ENCODE data around the gene RAD52.

RAD52 gene

DNA sequence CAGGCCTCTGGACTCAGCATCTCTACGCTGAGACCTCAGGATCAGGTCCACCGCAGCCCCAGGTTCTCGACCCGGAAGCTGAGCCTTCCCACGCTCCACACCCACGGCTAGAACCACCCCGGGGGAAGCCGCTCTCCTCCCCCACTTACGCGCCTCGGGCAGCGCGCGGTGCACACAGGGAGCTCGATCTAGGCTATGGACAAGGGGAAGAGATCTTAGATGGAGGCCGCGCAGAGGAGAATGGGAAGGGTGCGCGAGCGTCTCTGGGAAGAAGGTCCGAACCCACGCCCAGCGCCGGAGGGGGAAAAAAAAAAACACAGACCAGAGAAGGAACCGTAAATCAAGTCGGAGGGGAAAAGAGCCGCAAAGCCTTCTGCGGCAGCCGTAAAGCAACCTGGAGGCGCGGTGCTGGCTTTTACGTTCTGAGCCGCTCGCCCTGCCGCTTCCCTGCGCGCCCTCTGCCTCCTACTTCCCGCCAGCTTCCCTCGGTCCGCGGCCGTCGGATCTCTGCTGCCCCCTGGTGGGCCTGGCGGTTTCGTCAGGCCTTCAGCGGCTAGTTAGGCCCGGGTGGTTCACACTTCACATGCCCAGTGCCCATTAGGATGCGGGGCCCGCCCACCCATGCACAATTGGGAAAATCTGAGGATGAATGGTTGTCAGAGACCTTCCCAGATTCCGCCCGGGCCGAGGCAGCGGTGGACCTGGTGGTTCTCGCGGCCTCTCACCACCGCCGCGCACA lies at the start of gene RAD52:
TSS of gene RAD52 (minus strand) at position 242 of the 739 bp plus-strand sequence. CDS start 16,636 bp downstream, outside the sequence.
- peak; percentile 99 for DNase-seq (ENCODE audit: low spot score)

DNA sequence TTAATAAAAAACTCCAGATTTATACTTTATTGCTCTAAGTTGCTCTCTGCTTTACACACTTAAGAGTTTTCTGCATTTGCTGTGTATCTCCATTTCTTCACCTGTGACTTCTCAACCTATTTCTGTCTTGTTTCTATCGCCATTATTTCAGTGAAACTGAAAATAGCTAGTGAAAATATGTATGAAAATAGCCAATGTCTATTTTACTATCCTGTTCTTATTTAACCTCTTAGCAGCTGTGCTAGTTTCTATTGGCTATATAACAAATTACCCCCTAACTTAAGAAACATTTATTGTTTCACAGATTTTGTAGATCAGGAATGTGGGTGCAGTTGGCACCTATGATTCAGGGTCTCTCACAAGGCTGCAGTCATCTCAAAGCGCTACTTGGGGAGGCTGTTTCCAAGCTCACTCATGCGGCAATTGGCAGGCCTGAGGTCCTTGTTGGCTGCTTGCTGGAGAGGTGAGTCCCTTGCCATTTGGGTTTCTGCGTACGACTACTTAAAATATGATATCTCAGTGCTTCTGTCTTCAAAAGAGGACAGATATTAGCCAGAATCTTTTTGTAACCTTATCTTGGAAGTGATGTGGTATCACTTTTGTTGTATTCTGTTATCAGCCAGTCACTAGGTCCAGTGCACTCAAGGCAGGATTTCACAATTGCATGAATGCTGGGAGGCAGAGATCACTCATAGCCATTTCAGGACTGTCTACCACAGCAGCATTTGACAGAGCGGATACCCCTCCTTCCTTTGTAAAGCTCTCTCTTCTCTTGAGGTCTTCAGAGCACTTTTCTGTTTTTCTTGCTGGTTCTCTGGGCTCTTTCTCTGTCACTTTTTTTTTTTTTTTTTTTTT lies 48.8 kb upstream of the RAD52 start:
- DNase-seq (ENCODE audit: low spot score), result no peak

DNA sequence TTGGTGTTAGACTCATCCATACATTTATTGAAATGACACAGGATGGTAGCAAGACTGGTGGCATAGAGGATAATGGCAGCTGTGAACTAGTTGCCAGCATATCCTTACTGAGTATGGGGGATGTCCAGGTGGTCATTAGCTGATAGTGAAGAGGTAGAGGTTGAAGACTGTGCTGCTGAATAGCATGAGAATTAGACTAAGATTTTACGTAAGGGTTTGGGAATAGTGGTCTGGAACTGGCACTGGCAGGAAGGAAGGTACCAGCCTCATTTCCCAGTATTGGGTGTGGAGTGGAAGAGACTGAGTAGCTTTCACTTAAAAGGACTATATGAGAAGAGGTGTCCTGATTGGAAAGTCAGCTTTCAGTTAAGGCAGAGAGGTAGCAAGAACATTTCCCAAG lies 48.0 kb upstream of the RAD52 start:
- no peak for DNase-seq (ENCODE audit: low spot score)

DNA sequence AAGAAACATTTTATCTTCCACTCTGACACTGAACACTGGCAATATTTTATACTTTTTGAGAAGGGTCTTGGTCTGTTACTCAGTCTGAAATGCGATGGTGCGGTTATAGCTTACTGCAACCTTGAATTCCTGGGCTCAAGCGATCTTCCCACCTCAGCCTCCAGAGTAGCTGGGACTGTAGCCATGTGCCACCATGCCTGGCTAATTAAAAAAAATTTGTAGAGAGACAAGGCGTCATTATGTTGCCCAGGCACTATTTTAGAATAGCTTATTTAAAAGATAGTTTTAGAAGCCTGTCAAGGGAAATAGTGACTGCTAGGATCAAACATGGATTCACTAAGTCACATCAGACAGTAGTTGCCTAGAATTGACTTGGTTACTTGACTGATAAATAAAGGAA lies 47.4 kb upstream of the RAD52 start:
- DNase-seq (ENCODE audit: low spot score), result no peak

DNA sequence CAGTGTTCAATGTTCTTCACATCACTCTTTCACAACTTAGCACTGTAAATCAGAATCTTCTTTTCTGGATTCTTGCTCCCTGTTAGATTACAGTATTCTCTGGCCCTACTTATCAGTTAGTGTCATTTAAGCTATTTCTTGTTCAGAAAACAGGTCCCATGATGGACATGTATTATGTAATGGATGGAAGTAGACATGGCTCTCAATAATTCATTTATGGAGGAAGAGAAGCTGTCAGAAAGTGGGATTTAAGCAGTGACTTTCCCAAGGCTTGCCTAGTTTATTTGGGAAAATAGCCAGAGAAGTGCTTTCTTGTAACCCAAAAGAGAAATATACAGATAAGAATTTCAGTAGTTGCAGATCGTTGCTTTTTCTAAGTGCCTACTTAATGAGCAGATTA lies 43.2 kb upstream of the RAD52 start:
- no peak for DNase-seq (ENCODE audit: low spot score)

DNA sequence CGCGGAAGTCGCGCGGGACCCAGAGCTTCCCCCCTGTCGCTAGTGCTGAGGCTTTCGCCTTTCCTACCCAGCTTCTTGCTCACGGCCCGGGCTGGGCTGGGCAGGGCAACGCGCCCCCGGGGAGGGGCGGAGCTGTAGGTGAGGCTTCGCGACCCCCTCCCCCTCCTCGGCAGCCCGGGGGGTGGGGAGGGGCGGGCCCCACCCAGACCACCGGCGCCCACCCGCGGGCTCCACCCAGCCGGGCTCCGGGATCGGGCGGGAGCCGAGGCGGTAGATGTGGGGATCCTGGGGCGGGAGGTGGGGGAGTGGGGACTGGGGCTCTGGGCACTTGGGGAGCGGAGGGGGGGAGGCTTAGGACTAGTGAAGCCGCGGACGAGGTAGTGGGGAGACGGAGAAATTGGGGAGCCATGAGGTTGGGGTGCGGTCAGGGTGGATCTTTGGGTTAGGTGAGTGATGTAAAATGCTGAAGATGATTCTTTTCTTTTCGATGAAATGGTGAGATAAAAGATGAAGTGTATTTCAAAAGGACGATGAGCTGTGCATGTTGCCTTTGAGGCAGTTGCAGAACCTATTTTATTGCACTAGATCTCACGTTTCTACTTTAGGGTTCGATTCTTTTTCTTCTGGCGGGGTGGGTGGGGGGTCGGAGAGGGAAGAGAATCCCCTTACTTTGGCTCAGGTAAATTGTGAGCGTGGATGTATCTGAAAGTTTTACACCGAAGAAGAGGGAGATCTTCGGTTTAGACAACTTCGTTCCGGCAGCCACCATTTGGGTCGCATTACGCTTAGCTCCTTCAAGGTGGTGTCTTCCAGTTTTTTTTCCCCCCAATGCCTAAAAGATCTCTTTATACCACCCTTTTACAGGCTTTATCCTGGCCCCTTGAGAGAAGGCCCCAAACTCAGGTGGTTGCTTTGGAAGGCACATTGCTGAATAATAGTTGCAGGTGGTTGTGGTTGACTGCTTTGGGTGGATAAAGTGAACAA lies 42.1 kb upstream of the RAD52 start:
- DNase-seq (ENCODE audit: low spot score), result peak; percentile 46

DNA sequence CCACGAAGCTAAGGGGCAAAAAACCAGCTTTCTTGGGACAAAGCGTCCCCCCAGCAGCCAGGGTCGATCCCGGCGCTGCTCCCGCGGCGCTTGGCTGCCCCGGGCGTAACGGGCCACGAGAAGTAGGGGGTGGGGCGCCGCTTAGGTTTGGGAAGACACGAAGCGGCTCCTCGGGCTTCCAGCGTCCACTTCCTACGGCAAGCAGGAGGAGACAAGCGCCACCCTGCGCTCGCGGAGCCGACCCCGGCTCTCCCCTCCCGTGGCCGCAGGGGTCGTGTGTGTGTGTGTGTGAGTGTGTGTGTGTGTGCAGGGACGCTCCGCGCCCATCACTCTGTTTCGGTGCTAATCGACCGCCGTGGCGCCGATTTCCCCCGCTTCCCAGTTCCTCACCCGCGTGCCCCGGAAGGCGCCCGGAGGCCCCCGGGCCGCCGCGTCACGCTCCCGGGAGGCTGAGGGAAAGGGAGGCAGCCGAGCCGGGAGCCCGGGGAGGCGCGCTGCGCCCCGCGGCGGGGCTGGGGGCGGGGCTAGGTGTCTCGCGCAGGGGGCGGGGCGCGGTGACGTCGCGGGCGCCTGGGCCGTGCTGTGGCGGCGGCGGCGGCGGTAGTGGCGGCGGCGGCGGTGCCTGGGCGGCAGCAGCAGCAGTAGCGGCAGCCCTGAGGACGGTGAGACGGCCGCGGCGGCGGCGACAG lies 41.3 kb upstream of the RAD52 start, which contains the start of gene ERC1:
TSS of gene ERC1 (plus strand) at position 563 of the 689 bp plus-strand sequence. CDS start 36,681 bp downstream, outside the sequence.
- DNase-seq (ENCODE audit: low spot score), result peak; percentile 87

DNA sequence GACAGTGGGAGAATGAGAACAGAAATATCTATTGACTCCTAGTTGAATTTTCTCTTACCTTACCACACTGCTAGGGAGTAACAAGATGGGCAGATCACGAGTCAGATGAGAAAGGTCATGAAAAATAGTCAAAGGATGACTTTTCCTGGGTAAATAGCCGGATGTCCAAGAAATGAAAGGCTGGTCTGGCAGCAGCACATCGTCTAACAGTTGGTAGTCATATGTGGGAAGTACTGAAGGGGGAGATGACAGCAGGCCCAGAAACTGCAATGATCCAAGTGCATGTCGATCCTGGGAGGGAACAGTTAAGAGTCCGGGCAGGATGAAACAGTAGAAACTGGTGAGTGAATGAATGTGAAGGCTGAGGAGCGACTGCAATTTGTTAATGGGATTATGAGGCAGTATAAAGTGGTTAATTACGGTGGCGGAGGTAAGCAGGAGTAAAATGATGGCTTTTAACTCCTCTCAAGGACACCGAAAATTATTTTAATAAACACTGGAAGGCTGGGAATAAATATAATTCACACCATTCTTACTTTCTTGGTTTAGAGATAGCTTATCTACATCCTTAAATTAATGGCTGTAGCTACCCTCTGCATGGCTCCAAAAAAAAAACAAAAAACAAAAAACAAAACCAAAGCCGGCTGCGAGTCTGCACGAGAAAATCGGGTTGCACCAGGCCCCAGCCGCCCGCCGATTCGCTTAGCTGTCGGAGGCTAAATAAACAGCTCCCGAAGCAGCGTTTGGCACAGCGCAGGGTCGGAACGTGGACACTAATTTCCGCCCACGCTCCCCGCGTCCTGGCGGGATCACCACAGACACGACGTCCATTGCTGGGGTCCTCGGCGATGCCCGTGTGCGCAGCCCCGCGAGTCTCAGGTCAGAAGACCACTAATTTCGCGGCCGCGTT lies 40.5 kb upstream of the RAD52 start:
- DNase-seq (ENCODE audit: low spot score), result peak; percentile 92

DNA sequence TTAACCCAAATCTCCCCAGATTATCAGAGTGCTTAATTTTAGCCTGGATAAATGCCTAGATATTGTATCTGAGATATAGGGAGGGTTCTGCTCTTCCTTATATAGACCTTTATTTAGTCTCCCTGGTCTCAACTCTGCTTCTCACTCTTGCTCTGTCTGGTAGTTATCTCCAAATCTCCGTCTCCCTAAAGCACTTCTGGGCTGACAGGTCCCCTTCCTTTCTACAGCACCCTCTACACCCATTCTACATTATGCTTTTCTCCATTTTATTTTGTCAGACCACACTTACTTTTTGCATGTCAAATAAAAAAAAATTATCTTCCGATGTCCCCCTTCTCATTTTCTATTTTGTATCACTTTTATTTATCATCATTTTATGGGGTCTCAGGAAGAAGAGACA lies 39.6 kb upstream of the RAD52 start:
- peak; percentile 29 for DNase-seq (ENCODE audit: low spot score)

DNA sequence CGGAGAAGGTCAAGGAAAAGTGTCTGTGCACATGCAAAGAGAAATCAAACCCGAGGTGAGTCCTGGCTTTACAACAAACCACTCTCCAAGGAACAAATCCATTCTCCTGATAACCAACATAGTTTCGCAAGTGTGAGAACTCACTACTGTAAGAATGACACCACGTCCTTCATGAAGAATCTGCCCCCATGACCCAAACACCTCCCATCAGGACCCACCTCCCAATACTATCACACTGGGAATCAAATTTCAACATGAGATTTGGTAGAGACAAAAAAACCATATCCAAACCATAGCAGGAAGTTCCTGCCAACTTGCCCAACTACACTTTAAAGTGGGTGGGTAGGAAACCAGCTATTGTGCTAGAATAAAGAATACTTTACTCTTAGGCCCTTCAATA lies 39.2 kb upstream of the RAD52 start:
- DNase-seq (ENCODE audit: low spot score), result no peak

DNA sequence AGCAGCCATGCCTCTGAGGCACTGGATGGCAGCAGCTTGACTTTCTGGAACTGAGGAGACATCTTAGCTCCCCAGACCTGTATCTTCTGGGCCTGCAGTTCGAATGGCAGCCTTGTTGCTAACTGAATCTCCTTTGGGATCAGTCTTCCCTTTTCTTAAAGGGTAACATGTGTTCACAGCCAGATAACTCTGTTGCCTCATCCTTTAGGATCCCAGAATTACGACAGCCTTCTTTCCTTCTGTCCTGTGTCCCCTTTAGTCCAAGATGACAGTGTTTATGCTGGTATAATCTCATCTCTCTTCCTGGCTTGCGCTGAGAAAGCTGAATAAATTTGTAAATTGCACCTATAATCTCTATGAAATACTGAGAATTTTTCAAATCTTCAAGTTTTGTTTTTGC lies 32.5 kb upstream of the RAD52 start:
- no peak for DNase-seq (ENCODE audit: low spot score)

DNA sequence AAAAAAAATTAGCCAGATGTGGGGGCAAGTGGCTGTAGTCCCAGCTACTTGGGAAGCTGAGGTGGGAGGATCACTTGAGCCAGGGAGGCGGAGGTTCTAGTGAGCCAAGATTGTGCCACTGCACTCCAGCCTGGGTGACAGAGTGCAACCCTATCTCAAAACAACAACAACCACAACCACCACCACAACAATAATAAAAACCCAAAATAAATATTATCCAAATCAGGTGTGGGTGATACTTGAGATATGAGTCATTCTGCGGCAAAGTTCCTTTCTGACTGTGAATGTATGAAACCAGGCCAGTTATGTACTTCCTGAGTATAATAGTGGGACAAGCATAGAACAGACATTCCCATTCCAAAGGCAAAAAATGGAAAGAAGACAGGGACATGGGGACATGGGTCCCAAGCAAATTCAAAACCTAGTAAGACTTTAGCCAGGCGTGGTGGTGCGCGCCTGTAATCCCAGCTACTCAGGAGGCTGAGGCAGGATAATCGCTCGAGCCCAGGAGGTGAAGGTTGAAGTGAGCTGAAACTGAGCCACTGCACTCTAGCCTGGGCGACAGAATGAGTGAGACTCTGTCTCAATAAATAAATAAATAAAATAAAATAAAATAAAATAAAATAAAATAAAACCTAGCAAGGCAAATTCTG lies 31.8 kb upstream of the RAD52 start:
- no peak for DNase-seq (ENCODE audit: low spot score)

DNA sequence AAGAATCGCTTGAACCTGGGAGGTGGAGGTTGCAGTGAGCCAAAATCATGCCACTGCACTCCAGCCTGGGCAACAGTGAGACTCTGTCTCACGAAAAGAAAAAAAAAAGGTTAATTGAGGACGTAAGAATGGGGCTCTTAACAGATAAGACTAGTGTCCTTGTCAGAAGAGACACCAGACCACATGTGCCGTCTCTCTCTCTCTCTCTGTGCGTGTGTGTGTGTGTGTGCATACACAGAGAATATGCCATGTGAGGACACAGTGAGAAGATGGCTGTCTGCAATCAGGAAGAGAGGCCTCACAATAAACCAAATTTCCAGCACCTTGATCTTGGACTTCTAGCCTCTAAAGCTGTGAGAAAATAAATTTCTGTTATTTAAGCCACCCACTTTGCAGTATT lies 29.9 kb upstream of the RAD52 start:
- DNase-seq (ENCODE audit: low spot score), result no peak

DNA sequence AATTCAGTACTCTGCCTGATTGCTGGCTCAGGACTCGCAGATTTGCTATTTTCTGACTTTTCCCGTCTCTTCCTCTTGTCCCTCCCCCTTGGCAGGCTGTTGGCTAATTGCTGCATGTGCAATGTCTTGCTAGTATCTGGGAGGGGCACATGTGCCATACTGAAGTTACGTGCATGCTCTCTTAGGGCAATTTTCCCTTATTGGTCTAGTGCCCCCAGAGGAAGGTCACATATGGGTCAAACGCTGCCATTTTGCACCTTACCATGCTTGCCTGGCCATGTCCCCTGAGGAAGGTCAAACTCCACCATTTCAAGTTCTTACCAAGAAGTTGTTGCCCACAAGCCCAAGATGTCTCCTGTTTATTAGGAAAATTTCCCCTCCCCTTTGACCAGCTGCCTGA lies 27.7 kb upstream of the RAD52 start:
- DNase-seq (ENCODE audit: low spot score), result no peak

DNA sequence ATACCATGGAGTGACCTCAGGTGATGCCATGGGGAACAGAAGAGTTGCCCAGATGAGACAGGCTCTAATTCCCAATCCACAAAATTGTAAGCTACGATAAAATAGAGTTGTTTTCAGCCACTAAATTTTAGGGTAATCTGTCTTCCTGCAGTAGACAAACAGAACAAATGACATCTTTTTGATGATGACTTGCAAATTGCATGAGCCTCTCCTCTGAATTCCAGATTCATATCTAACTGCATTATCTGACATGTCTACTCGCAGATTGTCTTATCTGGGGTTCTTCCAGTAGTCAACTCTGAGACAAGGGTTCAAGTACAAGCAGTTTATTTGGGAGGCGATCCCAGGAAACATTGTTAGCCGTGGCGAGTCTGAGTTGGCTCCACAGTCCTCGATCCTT lies 27.1 kb upstream of the RAD52 start:
- DNase-seq (ENCODE audit: low spot score), result no peak

DNA sequence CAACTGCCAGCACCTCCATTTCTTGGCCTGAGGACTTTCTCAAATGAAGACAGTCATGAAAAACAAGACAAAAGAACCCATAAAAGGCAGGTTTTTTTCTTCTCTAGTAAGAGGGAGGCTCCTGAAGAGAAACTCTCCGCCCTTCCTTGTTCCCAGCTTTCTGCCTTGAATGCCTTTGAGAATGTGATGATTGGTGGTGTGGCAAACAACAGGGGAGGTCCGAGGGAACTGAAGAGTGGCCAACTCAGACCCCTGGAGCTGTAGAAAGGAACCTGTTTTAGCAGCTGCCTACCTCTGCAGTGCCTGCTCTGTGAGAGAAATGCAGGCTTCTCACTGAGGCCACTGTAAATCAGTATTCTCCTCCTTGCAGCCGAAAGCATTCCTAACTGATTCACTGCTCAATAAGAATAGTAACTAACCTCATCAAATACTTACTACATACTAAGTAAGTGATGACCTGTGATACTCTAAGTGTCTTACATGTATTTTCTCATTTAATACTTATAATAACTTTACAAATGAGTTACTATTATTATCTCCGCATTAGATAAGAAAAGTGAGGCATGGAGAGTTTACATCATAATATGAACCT lies 24.9 kb upstream of the RAD52 start:
- no peak for DNase-seq (ENCODE audit: low spot score)

DNA sequence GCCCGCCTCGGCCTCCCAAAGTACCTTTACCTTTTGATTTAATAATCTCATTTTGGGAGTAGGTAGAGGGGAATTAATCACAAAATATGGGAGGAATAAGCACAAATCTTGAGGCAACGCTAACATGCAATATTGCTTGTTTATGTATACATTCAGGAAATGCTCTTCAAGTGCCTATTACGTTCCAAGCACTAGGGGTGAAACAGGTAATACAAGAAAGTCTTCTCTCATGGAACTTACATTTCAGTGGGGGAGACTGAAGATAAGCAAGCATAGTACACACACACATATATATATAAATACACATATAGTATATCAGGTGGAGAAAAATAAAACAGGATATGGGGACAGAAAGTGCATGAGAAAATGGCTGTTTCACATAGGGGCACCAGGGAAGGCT lies 22.5 kb upstream of the RAD52 start:
- DNase-seq (ENCODE audit: low spot score), result no peak

DNA sequence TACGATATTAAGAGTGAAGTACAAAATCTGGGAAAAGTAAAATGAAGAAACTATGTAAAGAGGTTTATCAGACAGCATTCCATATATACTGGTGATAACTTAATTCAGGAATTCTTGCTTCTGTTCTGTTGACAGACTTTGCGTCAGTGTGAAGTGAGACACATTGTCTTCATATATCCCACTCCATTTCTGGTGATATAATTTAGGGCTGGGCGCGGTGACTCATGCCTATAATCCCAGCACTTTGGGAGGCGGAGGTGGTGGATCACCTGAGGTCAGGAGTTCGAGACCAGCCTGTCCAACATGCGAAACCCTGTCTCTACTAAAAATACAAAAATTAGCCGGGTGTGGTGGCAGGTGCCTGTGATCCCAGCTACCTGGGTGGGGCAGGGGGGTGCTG lies 20.3 kb upstream of the RAD52 start:
- DNase-seq (ENCODE audit: low spot score), result no peak

DNA sequence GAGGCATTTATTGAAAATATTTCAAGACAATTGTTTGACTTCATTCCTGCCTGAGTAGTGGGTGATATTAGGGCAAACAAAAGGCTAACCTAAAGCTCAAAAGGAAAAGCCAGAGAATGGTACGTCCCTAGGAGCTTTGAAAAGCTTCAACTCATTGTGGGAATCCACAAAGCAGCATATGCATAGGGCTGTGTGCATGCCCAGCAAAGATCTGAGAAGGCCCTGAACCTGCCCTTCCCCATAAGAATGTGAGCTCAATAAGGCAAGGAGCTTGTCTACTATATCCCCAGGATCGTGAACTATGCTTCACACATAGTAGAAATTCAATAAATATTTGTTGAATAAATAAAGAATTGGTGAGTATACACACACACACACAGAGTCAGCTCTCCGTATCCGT lies 19.1 kb upstream of the RAD52 start:
- no peak for DNase-seq (ENCODE audit: low spot score)
